GM12878 (cell line): Measurements from ENCODE around the gene EIF2B5. TPM values are rescaled to one million over a fixed set of nuclear protein-coding genes. Genes with fewer than 3 reads are reported as not detected.

Experiments
- ASH2L ChIP-seq: fragments of 300-600, 200-600 bp; sonication (generic); IDR thresholded peaks from 2 replicates; pipeline ENCODE4 v1.6.1; 2017; ENCODE audit warnings: low read depth, mild to moderate bottlenecking, borderline replicate concordance
- BCL3 ChIP-seq: IDR thresholded peaks from 2 replicates; pipeline ENCODE4 v1.6.1; 2011; ENCODE audit warnings: borderline replicate concordance, low read depth, mild to moderate bottlenecking, moderate library complexity, low read length; ENCODE audit not compliant: insufficient read depth, poor library complexity, severe bottlenecking
- CEBPB ChIP-seq, 2 experiments: fragments of 150-350 bp in 1 of 2; IDR thresholded peaks; 2 replicates each; pipeline ENCODE4 v1.6.1; 2012 to 2014; ENCODE audit warnings: low read depth in 2 of 2, low read length in 2 of 2, borderline replicate concordance in 1 of 2, inconsistent platforms in 1 of 2
- FOXM1 ChIP-seq: IDR thresholded peaks from 2 replicates; pipeline ENCODE4 v1.6.1; 2012; ENCODE audit warnings: low read depth, mild to moderate bottlenecking, inconsistent platforms, low read length, moderate library complexity
- IKZF1 ChIP-seq: fragments of 450-650 bp; conservative IDR thresholded peaks from 2 replicates; pipeline ENCODE4 v1.6.1; 2017; ENCODE audit warnings: antibody characterized with exemption, mild to moderate bottlenecking
- IKZF2 ChIP-seq, 2 experiments: fragments of 450-650 bp; IDR thresholded peaks; 2 replicates each; pipeline ENCODE4 v1.6.1; 2017; ENCODE audit warnings: mild to moderate bottlenecking in 2 of 2, moderate library complexity in 2 of 2
- JUND ChIP-seq: IDR thresholded peaks from 2 replicates; pipeline ENCODE4 v1.6.1; 2012; ENCODE audit warnings: low read depth, mild to moderate bottlenecking, low read length, improper control_type of control experiment, moderate library complexity
- NFYA ChIP-seq: IDR thresholded peaks from 2 replicates; pipeline ENCODE4 v1.6.1; 2011; ENCODE audit warnings: low read depth, mild to moderate bottlenecking, low read length, improper control_type of control experiment, borderline replicate concordance
- PAX5 ChIP-seq: IDR thresholded peaks from 2 replicates; pipeline ENCODE4 v1.6.1; 2011; ENCODE audit warnings: low read depth, low read length, borderline replicate concordance
- POLR2AphosphoS2 ChIP-seq: IDR thresholded peaks from 2 replicates; pipeline ENCODE4 v1.6.1; 2011; ENCODE audit warnings: low read depth, mild to moderate bottlenecking, low read length, improper control_type of control experiment, moderate library complexity
- POLR2AphosphoS5 ChIP-seq: IDR thresholded peaks from 2 replicates; pipeline ENCODE4 v1.6.1; 2011; ENCODE audit warnings: mild to moderate bottlenecking, low read length, inconsistent platforms
- RCOR1 ChIP-seq: conservative IDR thresholded peaks from 2 replicates; pipeline ENCODE4 v1.6.1; 2012; ENCODE audit warnings: low read depth, low read length, improper control_type of control experiment
- RELB ChIP-seq: fragments of 450-650 bp; IDR thresholded peaks from 2 replicates; pipeline ENCODE4 v1.6.1; 2017; ENCODE audit warnings: low read depth, mild to moderate bottlenecking, moderate library complexity
- SP1 ChIP-seq: IDR thresholded peaks from one replicate; pipeline ENCODE4 v1.6.1; 2011; ENCODE audit warnings: low read depth, low read length
- SREBF1 ChIP-seq: IDR thresholded peaks from 2 replicates; pipeline ENCODE4 v1.6.1; 2012; ENCODE audit warnings: mild to moderate bottlenecking, low read length
- ZBTB4 ChIP-seq: fragments of 450-650 bp; formaldehyde crosslinking; IDR thresholded peaks from 2 replicates; pipeline ENCODE4 v1.4.0; 2022; ENCODE audit warnings: mild to moderate bottlenecking, moderate library complexity
- ZBTB40 ChIP-seq: fragments of 450-650 bp; IDR thresholded peaks from 2 replicates; pipeline ENCODE4 v1.6.1; 2016; ENCODE audit warnings: mild to moderate bottlenecking, moderate library complexity, borderline replicate concordance
- ZNF274 ChIP-seq: IDR thresholded peaks from one replicate; pipeline ENCODE4 v1.8.0; 2011; ENCODE audit not compliant: insufficient read length, insufficient read depth
- ZSCAN29 ChIP-seq: fragments of 450-650 bp; IDR thresholded peaks from 2 replicates; pipeline ENCODE4 v1.6.1; 2017; ENCODE audit warnings: mild to moderate bottlenecking, moderate library complexity
- ZZZ3 ChIP-seq: IDR thresholded peaks from 2 replicates; pipeline ENCODE4 v1.6.1; 2011; ENCODE audit warnings: low read depth; ENCODE audit not compliant: control insufficient read depth, insufficient read length
- polyA plus RNA-seq, 11 experiments: library from polyadenylated mRNA; depleted of rRNA in 4 of 11; unstranded in 6 of 11; stranded (reverse) in 5 of 11; fragments of >200 nt; fragmentation: Nextera tagmentation in 4 of 11; fragmentation: Illumina TruSeq in 1 of 11; extraction: Ambion mirVana in 4 of 11; extraction: Trizol in 1 of 11; gene quantifications; 1 replicate in 1 of 11; 2 replicates in 10 of 11; pipeline versions ENCODE4 v1.2.1 to v1.2.3, GENCODE V29; 2011 to 2016; ENCODE audit warnings: inconsistent platforms in 2 of 11, missing spikeins in 2 of 11, low read depth in 1 of 11
- total RNA-seq, 4 experiments: library from RNA; depleted of rRNA in 3 of 4; stranded (reverse); fragments of >200 nt in 3 of 4; fragmentation: Illumina TruSeq in 1 of 4; extraction: Trizol in 1 of 4; gene quantifications; 2 replicates each; pipeline versions ENCODE4 v1.2.1 to v1.2.3, GENCODE V29; 2013 to 2021

The EIF2B5 gene
- total and polyA plus RNA-seq, 10 of the 15 experiments (the other 5 are each of a cell fraction or from before 2014, with no cell fraction given), result 13.7 to 82.7 (median 52.2) TPM

GRCh38 chr3:184154885-184155643, 19.9 kb downstream of the EIF2B5 start, which contains the start of gene DVL3 (continued):
- TF ChIP-seq ZSCAN29 (no peak), ZBTB40 (no peak), PAX5 (no peak), BCL3 (no peak), POLR2AphosphoS5 (no peak), CEBPB (IDR thresholded peaks at IDR 0.05; ENCODE audit: borderline replicate concordance in 1 of 2, low read depth in 2 of 2, low read length in 2 of 2) (no peak), ZZZ3 (no peak), IKZF1 (peak; percentile 79), NFYA (no peak), SREBF1 (no peak), POLR2AphosphoS2 (no peak), ZNF274 (no peak), SP1 (peak; percentile 41), ASH2L (no peak), FOXM1 (no peak), IKZF2 (IDR thresholded peaks at IDR 0.05) (0 out of 4 replicates have a peak, but pooled peaks of 1 of the 2 experiments have one; percentile 24), RCOR1 (no peak), JUND (no peak), ZBTB4 (CRISPR knock-in tag) (no peak), RELB (no peak)
